Activated CD8-positive, alpha-beta memory T cell treated with anti-CD3 and anti-CD28 coated beads for 36 hours (primary cell): ENCODE results near the gene COL28A1. TPM values are rescaled to one million over a fixed set of nuclear protein-coding genes. Genes with fewer than 3 reads are reported as not detected.

Experiments used
- CTCF ChIA-PET: fragments of 350-600 bp; sonication (Branson Sonifier 250); formaldehyde crosslinking; loops from one replicate; lab custom pipeline; 2021; ENCODE audit warnings: antibody characterized with exemption; lab: Charles Lee
- POLR2A ChIA-PET: fragments of 350-600 bp; sonication (Branson Sonifier 250); formaldehyde crosslinking; loops from one replicate; lab custom pipeline; 2021; ENCODE audit warnings: antibody characterized with exemption; lab: Charles Lee
- total RNA-seq, 2 experiments: library from RNA; stranded (reverse); gene quantifications; one replicate each; pipeline ENCODE4 v1.2.3, GENCODE V29; 2021

The COL28A1 gene
- not detected for total RNA-seq

DNA sequence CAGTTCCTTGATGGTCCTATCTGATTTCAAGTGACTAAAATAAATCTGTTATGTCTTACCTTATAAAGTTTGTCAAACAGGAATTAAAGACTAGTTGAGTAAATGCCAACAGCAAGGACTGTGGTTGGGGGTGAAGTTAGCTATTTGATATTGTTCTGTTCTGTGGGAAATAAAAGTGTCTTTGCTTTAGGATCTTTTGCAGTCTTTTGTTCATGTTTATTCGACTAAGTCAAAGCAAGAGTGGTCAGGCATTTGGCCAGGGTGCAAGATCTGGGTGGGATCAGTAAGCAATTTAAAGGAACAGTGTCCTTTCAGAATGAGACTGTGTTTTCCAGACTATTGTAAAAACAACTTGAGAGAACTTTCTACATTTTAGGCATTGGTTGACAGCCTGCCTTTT lies at the start of gene COL28A1:
Gene COL28A1, minus strand, starts transcription at position 183 of the 400 bp plus-strand sequence. CDS start 2,998 bp downstream, outside the sequence.
- ChIA-PET CTCF (no interaction called here), POLR2A (no interaction called here)

DNA sequence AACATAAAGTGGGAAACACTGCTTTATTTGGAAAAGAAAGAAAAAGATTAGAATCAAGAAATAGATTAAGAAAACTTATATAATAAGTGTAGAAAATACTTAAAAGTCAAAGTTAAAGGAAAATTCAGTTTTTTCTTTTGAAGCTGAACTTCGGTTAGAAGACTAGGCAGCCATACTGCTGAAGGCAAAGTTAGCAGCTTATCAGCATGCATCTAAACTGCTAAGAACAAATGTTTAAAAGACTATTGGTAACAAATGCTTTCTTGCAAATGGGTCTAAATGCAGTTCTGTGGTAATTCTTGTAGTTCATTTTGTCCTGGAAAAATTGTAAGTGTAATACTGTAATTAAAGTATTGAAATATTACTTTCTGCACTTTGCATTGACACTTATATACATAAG lies 49.0 kb upstream of the COL28A1 start:
- CTCF ChIA-PET = no interaction called here
- POLR2A ChIA-PET = no interaction called here

DNA sequence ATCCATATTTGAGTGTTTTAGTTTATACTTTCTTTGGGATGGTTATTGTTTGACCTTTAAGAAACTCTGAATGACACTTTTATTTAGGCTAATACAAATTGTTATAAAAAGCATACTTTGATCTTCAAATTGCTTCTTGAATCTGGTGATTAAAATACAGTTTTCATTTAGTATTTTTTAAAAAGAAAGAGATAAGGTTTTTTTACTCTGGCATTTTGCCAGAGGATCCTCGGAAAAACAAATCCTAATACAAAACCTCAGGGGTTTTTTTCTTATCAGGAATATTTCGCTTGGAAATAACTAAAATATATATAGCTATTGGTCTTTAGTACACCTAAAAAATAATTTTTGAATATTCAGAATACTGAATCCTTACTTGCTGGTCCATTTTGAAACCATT lies 48.1 kb upstream of the COL28A1 start:
- CTCF ChIA-PET = no interaction called here
- POLR2A ChIA-PET = no interaction called here

DNA sequence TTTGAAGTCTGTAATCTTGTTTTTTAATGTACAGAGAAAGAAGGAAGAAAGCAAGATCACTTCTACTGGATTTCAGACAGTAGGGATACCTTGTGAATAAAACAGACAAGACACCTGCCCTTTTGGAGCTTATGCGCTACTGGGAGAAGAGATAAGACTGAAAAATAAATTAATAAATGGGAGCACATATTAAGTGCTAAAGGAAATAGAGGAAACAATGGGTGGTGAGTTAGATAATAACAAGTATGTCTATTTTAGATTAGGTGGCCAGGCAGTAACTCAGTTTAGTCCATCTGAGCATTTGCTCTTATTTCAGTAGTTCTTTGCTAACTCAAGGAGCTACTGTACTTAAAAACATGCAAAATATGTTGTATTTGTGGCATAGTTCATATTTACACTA lies 46.9 kb upstream of the COL28A1 start:
- CTCF ChIA-PET = no interaction called here
- POLR2A ChIA-PET = no interaction called here

DNA sequence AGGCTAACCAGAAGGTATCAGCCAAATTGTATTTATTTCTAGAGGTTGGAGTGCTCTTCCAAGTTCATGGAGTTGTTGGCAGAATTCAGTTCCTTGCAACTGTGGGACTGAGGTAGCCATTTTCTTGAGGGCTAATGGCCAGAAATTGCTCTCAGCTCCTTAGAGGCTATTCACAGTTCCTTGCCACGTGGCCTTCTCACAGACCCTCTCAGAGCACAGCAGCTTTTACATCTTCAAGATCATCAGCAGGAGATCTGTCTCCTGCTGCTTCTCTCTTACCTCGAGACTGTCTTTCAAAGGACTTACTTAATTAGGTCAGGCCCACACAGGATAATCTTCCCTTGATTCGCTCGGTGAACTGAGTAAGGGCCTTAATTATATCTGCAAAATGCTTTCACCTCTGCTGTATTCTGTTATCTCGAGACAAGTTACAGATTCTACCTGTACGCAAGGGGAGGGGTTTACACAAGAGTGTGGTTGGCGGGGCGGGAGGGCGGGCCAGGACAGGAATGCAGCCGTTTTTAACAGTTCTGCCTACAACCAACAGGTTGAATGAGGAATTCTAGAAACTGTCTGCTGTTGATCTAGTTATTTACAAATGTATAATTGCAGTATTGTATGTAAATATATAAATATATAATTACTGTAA lies 46.0 kb upstream of the COL28A1 start:
- POLR2A ChIA-PET = no interaction called here

DNA sequence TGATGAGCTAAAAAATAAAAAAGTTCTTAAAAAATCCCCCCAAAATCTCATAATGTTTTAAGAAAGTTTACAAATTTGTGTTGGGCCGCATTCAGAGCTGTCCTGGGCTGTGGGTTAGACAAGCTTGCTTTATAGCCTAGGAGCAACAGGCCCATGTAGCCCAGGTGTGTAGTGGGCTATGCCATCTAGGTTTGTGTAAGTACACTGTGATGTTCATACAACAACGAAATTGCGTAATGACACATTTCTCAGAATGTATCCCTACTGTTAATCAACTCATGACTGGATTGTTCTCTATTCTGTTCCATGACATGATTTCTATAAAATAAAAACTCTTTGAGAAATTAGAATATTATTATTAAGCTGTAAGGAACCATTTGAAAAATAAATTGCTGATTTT lies 44.0 kb upstream of the COL28A1 start:
- POLR2A ChIA-PET = no interaction called here
- CTCF ChIA-PET = no interaction called here

More for the DNA sequence above, 46.0 kb upstream of the COL28A1 start:
- CTCF ChIA-PET = no interaction called here

DNA sequence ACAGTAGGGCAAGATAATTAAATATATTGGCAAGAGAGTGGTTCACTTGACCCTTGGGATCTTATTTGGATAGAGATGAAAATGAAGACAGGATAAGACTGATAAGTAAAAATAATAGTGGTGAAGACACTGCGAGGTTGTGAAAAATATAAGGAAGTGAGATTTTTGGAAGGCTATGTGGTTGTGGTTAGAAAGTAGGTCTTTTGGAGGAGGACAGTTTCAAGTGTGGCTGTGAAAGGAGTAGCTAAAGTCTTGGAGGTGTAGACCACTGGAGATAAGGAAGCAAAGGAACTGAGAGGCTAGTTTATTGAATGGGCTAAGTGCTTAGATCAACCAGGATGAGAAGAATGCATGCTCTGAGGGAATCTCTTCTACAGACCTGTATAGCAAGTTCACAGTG lies 42.2 kb upstream of the COL28A1 start:
- POLR2A ChIA-PET = interaction anchor here (0.7 kb wide), 1 partner anchor 1032 kb away, joined by 3 read pairs; no protein-coding TSS in a partner anchor

DNA sequence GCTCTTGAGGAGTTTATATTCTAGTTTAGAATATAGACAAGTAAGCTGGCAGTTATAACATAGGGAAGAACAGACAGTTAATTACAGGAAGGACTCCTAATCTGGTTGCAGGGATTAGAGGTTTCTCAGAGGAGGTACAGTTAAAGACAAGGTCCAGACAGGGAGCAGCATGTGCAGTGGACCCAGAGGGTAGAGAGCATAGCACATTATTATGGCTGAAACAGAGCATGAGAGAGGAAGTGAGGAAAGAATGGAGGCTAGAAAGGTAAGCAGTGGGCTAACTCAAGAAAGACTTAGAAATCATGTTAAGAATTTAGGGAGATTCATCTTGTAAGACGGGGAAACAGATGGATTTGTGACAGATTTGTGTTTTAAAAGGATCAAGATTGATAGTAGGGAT lies 40.7 kb upstream of the COL28A1 start:
- POLR2A ChIA-PET = no interaction called here
- CTCF ChIA-PET = interaction anchor here (0.6 kb wide), 1 partner anchor 268 kb away, joined by 6 read pairs; no protein-coding TSS in a partner anchor

More for the DNA sequence above, 42.2 kb upstream of the COL28A1 start:
- CTCF ChIA-PET = no interaction called here

DNA sequence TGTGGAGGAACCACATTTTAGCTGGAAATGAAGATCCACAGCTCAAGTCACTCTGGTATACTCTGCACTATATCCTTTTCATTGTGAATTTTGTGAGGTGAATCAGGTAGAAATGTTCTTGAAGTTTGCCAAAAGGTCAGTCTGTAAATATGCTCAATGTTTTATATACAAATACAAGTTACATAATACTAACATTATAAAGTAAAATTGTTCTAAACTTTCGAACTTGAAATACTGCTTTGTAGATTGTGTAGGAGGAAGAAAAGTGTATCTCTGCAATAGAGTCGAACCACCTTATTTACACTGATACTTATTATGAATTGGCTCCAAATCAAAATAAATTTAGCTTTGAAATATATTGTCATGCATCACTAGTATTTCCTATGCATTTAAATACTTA lies 38.0 kb upstream of the COL28A1 start:
- ChIA-PET CTCF (no interaction called here), POLR2A (no interaction called here)

DNA sequence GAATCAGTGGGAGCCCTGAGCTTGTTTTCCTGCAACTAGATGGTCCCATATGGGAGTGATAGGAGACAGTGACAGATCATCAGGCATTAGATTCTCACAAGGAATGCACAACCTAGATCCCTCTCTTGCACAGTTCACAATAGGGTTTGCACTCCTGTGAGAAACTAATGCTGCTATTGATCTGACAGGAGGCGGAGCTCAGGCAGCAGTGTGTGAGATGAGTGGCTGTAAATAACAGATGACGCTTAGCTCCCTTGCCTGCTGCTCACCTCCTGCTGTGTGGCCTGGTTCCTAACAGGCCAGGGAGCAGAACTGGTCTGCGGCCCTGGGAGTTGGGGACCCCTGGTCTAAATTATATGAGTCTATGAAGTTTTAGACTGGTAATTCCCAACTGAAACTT lies 34.9 kb upstream of the COL28A1 start:
- ChIA-PET POLR2A (no interaction called here), CTCF (no interaction called here)

DNA sequence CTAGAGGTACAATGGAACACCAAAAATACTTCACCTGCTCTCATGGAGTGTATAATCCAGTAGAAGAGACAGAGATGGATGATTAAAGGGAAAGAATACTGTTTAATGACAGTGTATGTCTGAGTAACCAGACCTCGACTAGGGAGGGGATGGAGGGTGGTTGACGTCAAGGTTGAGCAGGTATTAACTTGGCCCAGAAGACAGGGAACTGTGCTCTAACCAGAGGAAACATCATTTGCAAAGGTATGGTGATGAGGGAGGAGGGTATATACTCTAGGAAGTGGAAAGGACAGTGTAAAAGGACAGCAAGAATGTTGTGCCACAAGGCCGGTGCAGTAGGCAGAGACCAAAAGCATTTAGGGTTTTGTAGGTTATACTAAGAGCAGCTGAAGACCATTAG lies 33.9 kb upstream of the COL28A1 start:
- ChIA-PET CTCF (no interaction called here), POLR2A (no interaction called here)

DNA sequence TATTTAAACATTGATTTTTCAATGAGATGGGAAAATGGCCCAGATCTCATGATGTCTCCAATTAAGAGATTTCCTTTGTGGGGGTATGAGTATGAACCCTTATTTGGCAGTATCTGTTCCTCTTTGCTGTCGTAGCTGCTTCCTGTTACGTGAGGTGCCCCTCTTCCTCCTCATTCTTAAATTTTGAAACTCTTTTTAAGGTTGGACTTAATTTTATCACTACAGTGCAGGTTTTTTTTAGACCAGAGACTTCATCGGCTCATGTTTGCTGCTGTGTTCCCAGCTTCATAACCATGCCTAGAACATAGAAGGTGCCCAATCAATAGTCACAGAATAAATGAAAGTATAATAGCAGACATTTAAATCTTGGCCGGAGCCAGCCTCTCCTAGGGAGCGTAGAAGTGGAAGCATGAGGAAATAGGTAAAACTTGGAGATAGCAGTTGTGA lies 33.4 kb upstream of the COL28A1 start:
- ChIA-PET POLR2A (interaction anchor here (1.7 kb wide), 1 partner anchor 71 kb away, joined by 6 read pairs; the partner anchor contains the start of gene UMAD1), CTCF (no interaction called here)

DNA sequence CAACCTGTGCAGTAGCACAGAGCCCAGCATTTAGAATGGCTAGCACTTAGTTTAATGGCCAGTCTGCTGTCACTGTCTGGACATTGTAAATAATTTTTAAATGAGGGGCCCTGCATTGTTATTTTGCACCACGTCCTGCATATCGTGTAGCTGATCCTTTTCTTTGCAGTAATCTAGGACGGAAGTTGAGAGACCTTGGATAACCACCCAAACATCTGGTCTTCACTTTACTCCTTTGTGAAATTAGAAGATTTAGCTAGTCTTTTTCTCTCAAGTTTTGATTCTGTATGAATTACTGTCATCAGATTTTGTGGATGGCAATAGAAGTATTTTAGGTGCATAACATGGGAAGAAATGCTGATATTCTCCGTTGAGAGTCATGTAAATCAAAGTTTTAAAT lies 32.9 kb upstream of the COL28A1 start:
- ChIA-PET POLR2A (interaction anchor here (1.7 kb wide), 1 partner anchor 72 kb away, joined by 6 read pairs; the partner anchor contains the start of gene UMAD1), CTCF (no interaction called here)

DNA sequence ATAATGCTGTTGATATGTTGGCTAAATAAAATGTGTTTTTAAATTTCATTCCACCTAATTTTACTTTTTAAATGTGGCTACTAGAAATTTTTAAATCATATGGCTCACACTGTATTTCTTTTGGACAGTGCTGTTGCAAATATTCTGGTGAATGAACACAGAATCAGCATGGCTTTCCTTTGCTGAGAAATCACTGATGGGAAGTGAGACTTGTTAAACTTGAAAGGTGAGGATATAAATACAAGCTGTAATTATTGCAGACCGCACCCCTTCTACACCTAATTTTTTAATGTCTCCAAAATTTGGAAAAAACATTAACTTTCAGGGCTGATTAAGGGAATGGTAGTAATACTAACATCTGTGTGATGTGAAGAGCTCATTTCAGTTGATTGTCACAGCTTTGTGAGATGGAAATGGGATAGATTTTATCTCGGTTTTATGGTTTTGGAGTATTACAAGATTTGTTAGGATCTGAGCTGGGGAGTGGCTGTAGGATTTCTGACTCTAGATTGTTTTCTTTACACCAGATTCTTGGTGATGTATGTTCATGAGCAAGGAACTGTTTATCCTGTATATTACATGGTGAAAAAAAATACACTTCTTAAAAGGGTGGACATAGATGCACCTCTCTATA lies 32.3 kb upstream of the COL28A1 start:
- CTCF ChIA-PET = no interaction called here
- POLR2A ChIA-PET = interaction anchor here (0.6 to 1.7 kb wide), 2 partner anchors 72 to 608 kb away, joined by 3 to 6 read pairs; partner anchors contain the start of gene UMAD1

DNA sequence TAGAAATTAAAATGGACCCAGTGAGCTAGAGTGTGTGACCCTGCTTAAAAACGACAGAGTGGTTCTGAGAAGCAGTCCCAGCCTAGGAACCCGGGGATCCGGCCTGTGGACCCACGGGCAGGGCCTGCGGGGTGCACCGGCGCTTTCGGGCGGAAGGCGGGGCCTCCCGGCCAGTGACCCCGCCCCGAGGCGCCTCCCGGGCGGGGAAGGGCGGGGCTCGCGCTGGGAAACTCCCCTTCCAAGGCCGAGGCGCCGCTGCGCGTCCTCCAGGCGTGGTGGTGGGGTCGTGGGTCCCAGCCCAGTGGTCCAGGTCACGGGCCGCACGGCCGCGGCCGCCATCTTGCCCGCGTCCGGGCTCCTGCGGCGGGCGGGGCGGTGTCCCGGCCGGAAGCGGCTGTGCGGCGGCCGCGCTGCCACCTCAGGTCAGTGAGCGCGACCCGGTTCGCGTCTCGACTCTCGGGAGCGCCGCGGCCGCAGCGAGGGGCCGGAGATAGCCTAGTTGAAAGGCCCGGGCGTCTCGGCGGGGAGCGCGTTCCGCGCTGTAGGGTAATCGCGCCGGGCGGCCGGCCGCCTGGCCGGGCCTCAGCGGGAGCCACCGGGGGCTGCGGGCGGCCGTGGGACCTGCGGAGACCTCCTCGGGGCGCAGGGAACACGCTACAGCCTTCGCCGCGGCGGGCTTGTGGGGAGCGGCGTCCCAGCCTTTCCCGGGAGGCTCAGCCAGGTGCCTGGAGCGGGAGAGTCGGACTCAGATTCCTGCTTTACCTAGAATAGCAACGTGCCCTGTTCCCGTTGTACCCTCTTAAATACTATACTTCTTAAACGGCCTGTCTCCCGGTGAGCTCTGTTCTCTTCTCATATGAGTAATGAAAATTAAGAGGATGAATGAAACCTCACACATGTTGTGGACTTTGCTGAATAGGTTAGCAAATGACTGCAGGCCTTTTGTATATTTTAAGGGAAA lies 31.3 kb upstream of the COL28A1 start, which contains the start of gene MIOS:
Gene MIOS, plus strand, starts transcription at position 234 of the 961 bp plus-strand sequence. CDS start 5,592 bp downstream, outside the sequence.
- CTCF ChIA-PET = no interaction called here

DNA sequence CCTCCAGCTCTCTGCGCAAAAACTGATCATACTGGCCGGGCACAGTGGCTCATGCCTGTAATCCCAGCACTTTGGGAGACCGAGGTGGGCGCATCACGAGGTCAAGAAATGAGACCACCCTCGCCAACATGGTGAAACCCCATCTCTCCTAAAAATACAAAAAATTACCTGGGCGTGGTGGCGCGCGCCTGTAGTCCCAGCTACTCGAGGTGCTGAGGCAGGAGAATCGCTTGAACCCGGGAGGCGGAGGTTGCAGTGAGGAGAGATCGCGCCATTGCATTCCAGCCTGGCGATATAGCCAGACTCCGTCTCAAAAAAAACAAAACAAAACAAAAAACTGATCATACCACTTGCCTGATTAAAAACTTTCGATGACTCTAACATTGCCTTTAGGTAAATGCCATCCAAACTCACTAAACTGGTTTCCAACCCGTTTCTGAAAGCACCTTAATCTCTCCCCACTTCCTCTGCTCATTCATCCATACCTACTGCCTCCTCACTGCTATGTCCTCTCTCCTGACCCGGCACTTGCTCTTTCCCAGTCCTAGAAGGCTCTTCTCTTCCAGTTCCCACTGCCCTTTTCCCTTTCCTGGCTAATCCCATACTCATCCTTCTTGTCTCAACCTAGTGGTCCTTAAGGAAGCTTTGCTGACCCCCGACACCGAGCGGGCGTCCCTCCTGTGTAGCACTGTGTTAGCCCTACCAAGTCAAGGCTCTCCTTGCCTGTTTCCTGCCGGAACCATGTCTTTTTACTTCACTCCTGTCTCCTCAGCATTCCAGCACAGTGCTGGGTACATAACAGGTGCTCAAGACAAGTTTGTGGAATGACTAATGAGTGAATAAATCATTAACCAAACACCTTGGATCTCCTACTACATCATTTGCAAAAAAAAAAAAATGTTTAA lies 30.3 kb upstream of the COL28A1 start:
- POLR2A ChIA-PET = interaction anchor here (0.6 kb wide), 1 partner anchor 386 kb away, joined by 5 read pairs; no protein-coding TSS in a partner anchor
- CTCF ChIA-PET = no interaction called here

More for the DNA sequence above, 31.3 kb upstream of the COL28A1 start, which contains the start of gene MIOS:
- POLR2A ChIA-PET = interaction anchor here (0.6 kb wide), 2 partner anchors 387 to 609 kb away, joined by 3 to 5 read pairs; no protein-coding TSS in a partner anchor

DNA sequence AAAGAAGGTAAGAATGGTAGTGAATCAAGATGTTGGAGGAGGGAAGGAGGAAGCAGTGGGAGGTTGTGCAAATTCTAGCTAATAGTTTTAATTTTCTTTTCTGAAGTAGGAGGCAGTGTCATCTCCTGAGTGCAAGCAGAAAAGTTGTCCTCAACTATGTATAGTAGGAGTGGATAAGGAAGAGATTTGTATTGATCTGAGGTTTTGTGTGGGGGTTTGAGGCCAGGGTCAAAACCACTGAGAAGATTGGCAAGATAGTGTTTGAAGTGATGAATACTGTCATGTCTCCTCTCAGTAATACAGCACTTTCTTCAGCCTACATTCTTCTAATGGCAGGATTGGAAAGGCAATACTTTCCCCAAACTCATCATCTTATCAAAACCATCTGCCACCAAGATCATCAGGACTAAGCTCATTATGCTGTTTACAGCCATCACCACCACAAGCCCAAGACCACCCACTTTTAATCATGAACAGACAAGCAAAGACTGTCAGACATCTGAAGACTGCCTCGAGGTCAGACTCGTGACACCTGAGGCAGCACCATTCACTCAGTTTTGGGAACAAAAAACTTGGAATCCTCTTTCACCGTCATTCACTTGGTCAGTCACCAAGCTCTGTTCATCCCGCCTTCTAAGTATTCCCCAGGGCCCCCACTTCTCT lies 29.5 kb upstream of the COL28A1 start:
- CTCF ChIA-PET = interaction anchor here (0.6 kb wide), 1 partner anchor 29 kb away, joined by 3 read pairs; no protein-coding TSS in a partner anchor
- POLR2A ChIA-PET = no interaction called here

DNA sequence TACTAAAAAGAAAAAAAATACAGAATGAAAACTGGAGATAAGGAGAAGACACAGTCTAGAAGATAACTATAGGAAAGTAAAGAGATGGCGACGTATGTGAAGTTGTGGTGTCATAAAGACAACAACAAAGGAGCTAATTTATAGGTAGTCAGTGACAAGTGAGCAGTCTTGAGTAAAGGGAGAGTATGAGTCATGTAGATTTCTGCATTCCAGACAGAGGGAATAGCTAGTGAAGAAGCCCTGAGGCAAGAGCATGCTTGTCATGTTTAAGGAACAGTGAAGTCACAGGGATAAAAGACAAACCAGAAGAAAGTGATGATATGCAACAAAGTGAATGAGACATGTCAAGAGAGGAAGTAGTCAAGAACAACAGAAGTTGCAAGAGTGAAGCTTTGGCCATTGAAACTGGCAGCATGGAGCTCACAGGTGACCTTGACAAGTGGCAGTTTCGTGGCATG lies 28.7 kb upstream of the COL28A1 start:
- POLR2A ChIA-PET = no interaction called here
- CTCF ChIA-PET = no interaction called here
